ENCODE results near the gene ADGRV1. TPM values are rescaled to one million over a fixed set of nuclear protein-coding genes. Genes with fewer than 3 reads are reported as not detected.

The ADGRV1 gene
- total RNA-seq (1 to 10 TPM in 1 of 5 experiments, under 1 TPM in 1, not detected in 3; 0.32 to 1.1 TPM), polyA plus RNA-seq (not detected), total RNA-seq (1.9 reads per million, percentile 8 among the genes with 10 or more reads in this experiment)

DNA sequence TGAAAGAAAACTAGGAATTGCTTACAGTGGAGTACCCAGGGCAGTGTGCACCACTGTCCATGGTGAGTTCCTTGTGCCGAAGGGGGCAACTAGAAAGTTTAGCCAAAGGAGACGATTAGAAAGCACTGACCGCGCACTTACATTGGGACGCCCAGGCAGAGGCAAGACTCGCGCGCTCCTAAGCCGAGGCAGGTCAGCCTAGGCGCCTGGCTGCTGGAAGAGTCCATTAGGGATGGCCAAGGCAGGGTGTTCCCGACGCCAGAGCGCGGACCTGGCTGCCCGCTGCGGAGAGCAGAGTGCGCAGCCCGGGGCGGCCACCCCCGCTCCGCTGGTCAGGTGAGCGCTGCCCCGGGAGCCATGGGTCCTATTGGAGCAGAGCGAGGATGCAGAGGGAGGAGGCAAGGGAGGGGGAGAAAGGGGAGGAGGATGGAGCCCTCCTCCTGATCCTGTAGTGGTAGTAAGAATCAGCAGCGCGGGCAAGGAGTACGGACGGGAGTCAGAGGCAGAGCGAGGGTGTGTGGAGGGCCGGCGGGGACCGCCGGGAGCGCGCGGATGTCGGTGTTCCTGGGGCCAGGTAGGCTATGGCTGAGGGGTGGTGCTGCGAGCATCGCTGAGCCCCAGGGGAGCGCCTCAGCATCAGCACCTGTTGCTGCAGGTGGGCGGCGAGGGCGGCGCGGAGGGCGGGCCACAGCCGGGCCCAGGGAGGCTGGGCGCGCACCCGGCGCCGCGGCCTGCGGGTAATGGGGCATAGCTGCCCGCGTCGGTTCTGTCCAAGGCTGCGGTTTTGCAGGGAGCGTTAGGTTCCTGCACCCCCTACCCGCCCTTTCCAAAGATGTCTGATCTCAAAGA lies at the start of gene ADGRV1:
Gene ADGRV1 (plus strand): TSS at position 454 of the 849 bp plus-strand sequence. CDS start 99 bp downstream, at position 553.
- peaks cover 44 to 91% (median 78%) of the 10 kb centered on the region in 5 donors for H3K27me3 Mint-ChIP-seq
- intact Hi-C loops (cut with micrococcal nuclease) = no loop called here
- H3K36me3 Mint-ChIP-seq = no peaks in the 10 kb centered on the region
- Histone ChIP-seq H3K27me3 (ENCODE audit: control insufficient read depth in 2 of 2, insufficient read depth in 2 of 2, low read length in 2 of 2) (peaks cover 0 to 7% of the 10 kb centered on the region in 2 donors), H3K4me1 (ENCODE audit: control insufficient read depth in 2 of 2, insufficient read depth in 2 of 2, low read length in 2 of 2) (no peaks in the 10 kb centered on the region), H3K4me3 (ENCODE audit: low read length) (no peak within 1 kb of the TSS), H3K9me3 (ENCODE audit: control insufficient read depth in 2 of 3, low read length in 3 of 3) (no peaks in the 10 kb centered on the region), H3K36me3 (ENCODE audit: control insufficient read depth in 2 of 3, insufficient read depth in 3 of 3, low read length in 3 of 3) (no peaks in the 10 kb centered on the region), H3K27ac (ENCODE audit: low read depth, low read length) (no peak within 1 kb of the TSS)
- POLR2A ChIA-PET = no interaction called here
- H3K4me1 Mint-ChIP-seq = peaks cover 8 to 12% (median 10%) of the 10 kb centered on the region in 7 donors
- peak within 1 kb of the TSS in 9 of 10 donors; percentile 47 to 75 (median 67) for H3K4me3 Mint-ChIP-seq
- H3K9me3 Mint-ChIP-seq = no peaks in the 10 kb centered on the region
- CTCF ChIA-PET = no interaction called here
- H3K27ac Mint-ChIP-seq = peak within 1 kb of the TSS in 1 of 9 donors; percentile 3
- ATAC-seq (peak; percentile 46), DNase-seq (peak in 2 of 9 donors; percentile 2 to 4)

GRCh38 chr5:90510438-90510837 lies 48.2 kb upstream of the ADGRV1 start:
- peaks cover 0 to 10% (median 2%) of the 10 kb centered on the region in 5 donors for H3K36me3 Mint-ChIP-seq
- intact Hi-C loops (cut with micrococcal nuclease) = no loop called here
- H3K4me3 ChIP-seq (ENCODE audit: low read length) = no peak overlapping the region
- POLR2A ChIA-PET = no interaction called here
- no peak for DNase-seq
- no peak overlapping the region for H3K27ac Mint-ChIP-seq
- no peaks in the 10 kb centered on the region for H3K4me1 ChIP-seq (ENCODE audit: control insufficient read depth in 2 of 2, insufficient read depth in 2 of 2, low read length in 2 of 2)
- ATAC-seq = no peak
- no peaks in the 10 kb centered on the region for H3K9me3 ChIP-seq (ENCODE audit: control insufficient read depth in 2 of 3, low read length in 3 of 3)
- no peaks in the 10 kb centered on the region for H3K36me3 ChIP-seq (ENCODE audit: control insufficient read depth in 2 of 3, insufficient read depth in 3 of 3, low read length in 3 of 3)
- H3K27me3 Mint-ChIP-seq = no peaks in the 10 kb centered on the region
- H3K4me1 Mint-ChIP-seq = peaks cover 0 to 8% (median 0%) of the 10 kb centered on the region in 7 donors
- H3K9me3 Mint-ChIP-seq = no peaks in the 10 kb centered on the region
- CTCF ChIA-PET = no interaction called here
- H3K4me3 Mint-ChIP-seq = no peak overlapping the region
- H3K27me3 ChIP-seq (ENCODE audit: control insufficient read depth in 2 of 2, insufficient read depth in 2 of 2, low read length in 2 of 2) = no peaks in the 10 kb centered on the region
- no peak overlapping the region for H3K27ac ChIP-seq (ENCODE audit: low read depth, low read length)

GRCh38 chr5:90514520-90514919 lies 44.1 kb upstream of the ADGRV1 start:
- peak overlapping the region in 4 of 9 donors; percentile 16 to 49 (median 34) for H3K27ac Mint-ChIP-seq
- Histone ChIP-seq H3K9me3 (ENCODE audit: control insufficient read depth in 2 of 3, low read length in 3 of 3) (no peaks in the 10 kb centered on the region), H3K4me3 (ENCODE audit: low read length) (no peak overlapping the region), H3K27me3 (ENCODE audit: control insufficient read depth in 2 of 2, insufficient read depth in 2 of 2, low read length in 2 of 2) (no peaks in the 10 kb centered on the region), H3K27ac (ENCODE audit: low read depth, low read length) (no peak overlapping the region), H3K4me1 (ENCODE audit: control insufficient read depth in 2 of 2, insufficient read depth in 2 of 2, low read length in 2 of 2) (no peaks in the 10 kb centered on the region), H3K36me3 (ENCODE audit: control insufficient read depth in 2 of 3, insufficient read depth in 3 of 3, low read length in 3 of 3) (peaks cover 0 to 9% (median 6%) of the 10 kb centered on the region in 3 experiments)
- peaks cover 9 to 16% (median 12%) of the 10 kb centered on the region in 5 donors for H3K36me3 Mint-ChIP-seq
- DNase-seq = no peak
- no peaks in the 10 kb centered on the region for H3K9me3 Mint-ChIP-seq
- ChIA-PET POLR2A (no interaction called here), CTCF (no interaction called here)
- no peak for ATAC-seq
- intact Hi-C loops (cut with micrococcal nuclease) = no loop called here
- no peaks in the 10 kb centered on the region for H3K27me3 Mint-ChIP-seq
- peaks cover 0 to 9% (median 4%) of the 10 kb centered on the region in 7 donors for H3K4me1 Mint-ChIP-seq
- no peak overlapping the region for H3K4me3 Mint-ChIP-seq

DNA sequence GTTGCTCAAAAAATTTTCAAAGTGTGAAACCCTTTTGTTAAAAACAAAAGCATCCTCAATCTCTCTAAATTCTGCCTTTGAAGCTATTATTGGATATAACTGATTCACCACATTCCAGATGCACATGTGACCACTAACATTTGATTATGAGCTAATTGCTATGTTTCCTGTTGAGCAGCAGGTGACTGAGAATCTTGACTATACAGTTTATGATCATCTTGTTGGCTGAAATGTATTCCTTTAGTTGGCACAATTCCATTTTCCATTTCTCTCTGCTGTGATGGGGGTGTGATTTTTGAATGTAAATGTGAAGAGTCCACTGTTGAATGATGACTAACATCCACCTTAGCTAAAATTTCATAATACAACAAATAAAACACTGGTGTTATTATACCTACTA lies 39.9 kb upstream of the ADGRV1 start:
- Mint-ChIP-seq H3K27ac (no peak overlapping the region), H3K27me3 (no peaks in the 10 kb centered on the region), H3K9me3 (no peaks in the 10 kb centered on the region), H3K4me3 (no peak overlapping the region), H3K4me1 (peaks cover 0 to 23% (median 21%) of the 10 kb centered on the region in 7 donors), H3K36me3 (peaks cover 23 to 45% (median 25%) of the 10 kb centered on the region in 5 donors)
- DNase-seq (no peak), ATAC-seq (no peak)
- intact Hi-C loops (cut with micrococcal nuclease) = no loop called here
- Histone ChIP-seq H3K4me3 (ENCODE audit: low read length) (no peak overlapping the region), H3K27ac (ENCODE audit: low read depth, low read length) (no peak overlapping the region), H3K4me1 (ENCODE audit: control insufficient read depth in 2 of 2, insufficient read depth in 2 of 2, low read length in 2 of 2) (no peaks in the 10 kb centered on the region), H3K27me3 (ENCODE audit: control insufficient read depth in 2 of 2, insufficient read depth in 2 of 2, low read length in 2 of 2) (no peaks in the 10 kb centered on the region), H3K36me3 (ENCODE audit: control insufficient read depth in 2 of 3, insufficient read depth in 3 of 3, low read length in 3 of 3) (peaks cover 0 to 29% (median 8%) of the 10 kb centered on the region in 3 experiments), H3K9me3 (ENCODE audit: control insufficient read depth in 2 of 3, low read length in 3 of 3) (no peaks in the 10 kb centered on the region)
- ChIA-PET POLR2A (no interaction called here), CTCF (no interaction called here)

- Histone ChIP-seq H3K4me3 (ENCODE audit: low read length) (no peak overlapping the region), H3K36me3 (ENCODE audit: control insufficient read depth in 2 of 3, insufficient read depth in 3 of 3, low read length in 3 of 3) (peaks cover 0 to 32% (median 9%) of the 10 kb centered on the region in 3 experiments), H3K27ac (ENCODE audit: low read depth, low read length) (no peak overlapping the region), H3K9me3 (ENCODE audit: control insufficient read depth in 2 of 3, low read length in 3 of 3) (no peaks in the 10 kb centered on the region), H3K4me1 (ENCODE audit: control insufficient read depth in 2 of 2, insufficient read depth in 2 of 2, low read length in 2 of 2) (no peaks in the 10 kb centered on the region), H3K27me3 (ENCODE audit: control insufficient read depth in 2 of 2, insufficient read depth in 2 of 2, low read length in 2 of 2) (no peaks in the 10 kb centered on the region)
- no peak for DNase-seq
- ChIA-PET CTCF (no interaction called here), POLR2A (no interaction called here)
- Mint-ChIP-seq H3K27me3 (no peaks in the 10 kb centered on the region), H3K4me3 (no peak overlapping the region), H3K27ac (no peak overlapping the region), H3K4me1 (peaks cover 0 to 27% (median 22%) of the 10 kb centered on the region in 7 donors), H3K36me3 (peaks cover 23 to 45% (median 25%) of the 10 kb centered on the region in 5 donors), H3K9me3 (no peaks in the 10 kb centered on the region)
- intact Hi-C loops (cut with micrococcal nuclease) = no loop called here
- ATAC-seq = no peak
Observed at GRCh38 chr5:90519081-90519480, 39.5 kb upstream of the ADGRV1 start.

DNA sequence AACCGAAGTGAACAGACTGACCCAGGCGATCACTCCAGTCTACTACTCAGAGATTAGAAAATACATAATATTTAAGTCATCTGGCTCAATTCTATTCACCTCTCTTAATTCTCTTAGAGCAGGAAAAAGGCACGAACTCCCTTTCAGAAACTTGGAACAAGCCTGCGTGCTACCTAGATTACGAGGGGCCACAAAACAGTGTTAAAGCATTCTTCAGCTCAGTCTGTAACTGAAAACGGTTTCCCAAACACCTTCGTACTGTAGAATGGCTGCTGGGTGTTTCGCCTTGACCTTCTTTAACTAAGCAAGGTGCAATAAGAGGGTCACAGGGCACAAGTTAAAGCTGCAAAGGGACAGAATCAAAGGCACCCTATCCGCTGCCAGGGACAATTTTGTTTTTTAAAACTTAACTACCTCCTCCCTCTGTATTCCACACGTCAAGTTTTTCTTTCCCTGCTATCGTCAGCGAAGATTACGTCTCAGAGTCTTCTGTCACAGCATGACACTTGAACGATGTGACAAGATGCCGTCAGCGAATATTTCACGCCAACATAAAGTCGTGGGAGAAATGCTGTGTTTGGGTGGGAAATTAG lies 29.9 kb upstream of the ADGRV1 start:
- intact Hi-C loops (cut with micrococcal nuclease) = loop anchor here (1.0 to 5.0 kb wide), 5 partner anchors 54 to 853 kb away; partner anchors contain the start of genes CETN3 (in 2 of the 2), MBLAC2 (in 2 of the 2) and POLR3G (in 2 of the 2)
- peaks cover 0 to 2% (median 0%) of the 10 kb centered on the region in 11 donors for H3K9me3 Mint-ChIP-seq
- H3K4me1 Mint-ChIP-seq = peaks cover 20 to 44% (median 35%) of the 10 kb centered on the region in 7 donors
- DNase-seq = peak in 7 of 9 donors; percentile 23 to 80 (median 61)
- POLR2A ChIA-PET = interaction anchor here (0.6 to 3.5 kb wide), 6 partner anchors 54 to 854 kb away, joined by 3 to 28 read pairs (median 8); partner anchors contain the start of genes ARRDC3, CETN3, MBLAC2 and POLR3G
- Histone ChIP-seq H3K4me1 (ENCODE audit: control insufficient read depth in 2 of 2, insufficient read depth in 2 of 2, low read length in 2 of 2) (peaks cover 13 to 17% of the 10 kb centered on the region in 2 donors), H3K27me3 (ENCODE audit: control insufficient read depth in 2 of 2, insufficient read depth in 2 of 2, low read length in 2 of 2) (no peaks in the 10 kb centered on the region), H3K27ac (ENCODE audit: low read depth, low read length) (peak overlapping the region; percentile 96), H3K4me3 (ENCODE audit: low read length) (peak overlapping the region; percentile 89), H3K9me3 (ENCODE audit: control insufficient read depth in 2 of 3, low read length in 3 of 3) (no peaks in the 10 kb centered on the region), H3K36me3 (ENCODE audit: control insufficient read depth in 2 of 3, insufficient read depth in 3 of 3, low read length in 3 of 3) (peaks cover 0 to 9% (median under 1%) of the 10 kb centered on the region in 3 experiments)
- ATAC-seq = peak; percentile 22
- H3K36me3 Mint-ChIP-seq = peaks cover 0 to 14% (median 8%) of the 10 kb centered on the region in 5 donors
- CTCF ChIA-PET = interaction anchor here (0.9 to 2.2 kb wide), 2 partner anchors 13 to 119 kb away, joined by 3 to 19 read pairs; partner anchors contain the start of gene CETN3
- peak overlapping the region; percentile 89 to 100 (median 99) for H3K4me3 Mint-ChIP-seq
- peak overlapping the region; percentile 93 to 100 (median 96) for H3K27ac Mint-ChIP-seq
- H3K27me3 Mint-ChIP-seq = peaks cover 8 to 18% (median 10%) of the 10 kb centered on the region in 5 donors

Data from naive thymus-derived CD4-positive, alpha-beta T cell (primary cell).